Measurements from ENCODE around the gene SAMD3.

SAMD3 gene

GRCh38 chr6:130105996-130106704 is 116.6 kb downstream of the SAMD3 start:
- no peak for DNase-seq (ENCODE audit: low read depth in 1 of 2, low spot score in 1 of 2)
- TF ChIP-seq JUND (IDR thresholded peaks at IDR 0.05; ENCODE audit: low read depth) = no peak
- in situ Hi-C loops (cut with HindIII; ENCODE audit: low pct_unique_long_range_greater_than_20kb, low sequenced_read_pairs) = no loop called here

- DNase-seq (ENCODE audit: low read depth in 1 of 2, low spot score in 1 of 2) = no peak
- TF ChIP-seq JUND (IDR thresholded peaks at IDR 0.05; ENCODE audit: low read depth) = no peak
- in situ Hi-C loops (cut with HindIII; ENCODE audit: low pct_unique_long_range_greater_than_20kb, low sequenced_read_pairs) = no loop called here
Observed at GRCh38 chr6:130099119-130099518, 123.6 kb downstream of the SAMD3 start.

- in situ Hi-C loops (cut with HindIII; ENCODE audit: low pct_unique_long_range_greater_than_20kb, low sequenced_read_pairs) = no loop called here
- no peak for DNase-seq (ENCODE audit: low read depth in 1 of 2, low spot score in 1 of 2)
- no peak for TF ChIP-seq JUND (IDR thresholded peaks at IDR 0.05; ENCODE audit: low read depth)
Observed at GRCh38 chr6:130098317-130098716, 124.4 kb downstream of the SAMD3 start.

Data from T47D (cell line).